Superior temporal gyrus (tissue), 1 donor: ENCODE data around the gene EIF3B.
A peak's percentile ranks its signal among the peaks of the same experiment; 100 is the strongest.
"Not testable (repeated sequence)": the region's sequence is repeated elsewhere in the genome, so short reads cannot be mapped to it uniquely, and the experiment has no call there.

Experiments used
- DNase-seq: peaks from one replicate; pipeline ENCODE4 v3.0.0-alpha.2; 2016; ENCODE audit errors: extremely low spot score

The EIF3B gene

GRCh38 chr7:2399848-2400587, 45.4 kb downstream of the EIF3B start:
- DNase-seq, result peak; percentile 68

GRCh38 chr7:2402687-2403013, 48.0 kb downstream of the EIF3B start:
- DNase-seq, result no peak

GRCh38 chr7:2403014-2403717, 48.5 kb downstream of the EIF3B start, which contains the start of gene CHST12:
TSS of gene CHST12 (plus strand) at chr7:2403611. CDS start at chr7:2432640, 29,029 bp downstream.
- DNase-seq, result peak; percentile 90

- no peak for DNase-seq
Measured at GRCh38 chr7:2403718-2404648, 49.4 kb downstream of the EIF3B start.

GRCh38 chr7:2404714-2405119, 50.1 kb downstream of the EIF3B start:
- DNase-seq, result no peak

- DNase-seq, result no peak
Measured at GRCh38 chr7:2405201-2405600, 50.6 kb downstream of the EIF3B start.

- no peak for DNase-seq
Measured at GRCh38 chr7:2405601-2406345, 51.1 kb downstream of the EIF3B start.

GRCh38 chr7:2409745-2410414, 55.3 kb downstream of the EIF3B start:
- no peak for DNase-seq

- DNase-seq, result no peak
Measured at GRCh38 chr7:2411049-2411448, 56.4 kb downstream of the EIF3B start.

- DNase-seq, result no peak
Measured at GRCh38 chr7:2411815-2412586, 57.4 kb downstream of the EIF3B start.

GRCh38 chr7:2412587-2413201, 58.1 kb downstream of the EIF3B start:
- no peak for DNase-seq

- no peak for DNase-seq
Measured at GRCh38 chr7:2416063-2416462, 61.4 kb downstream of the EIF3B start.

- DNase-seq, result no peak
Measured at GRCh38 chr7:2416650-2417049, 62.0 kb downstream of the EIF3B start.

- DNase-seq, result not testable (repeated sequence)
Measured at GRCh38 chr7:2417178-2417577, 62.6 kb downstream of the EIF3B start.

GRCh38 chr7:2417981-2418481, 63.4 kb downstream of the EIF3B start:
- DNase-seq, result no peak

- no peak for DNase-seq
Measured at GRCh38 chr7:2420216-2420933, 65.7 kb downstream of the EIF3B start.

GRCh38 chr7:2421943-2422310, 67.3 kb downstream of the EIF3B start:
- DNase-seq, result no peak

- DNase-seq, result no peak
Measured at GRCh38 chr7:2425749-2426148, 71.1 kb downstream of the EIF3B start.
